Hematopoietic multipotent progenitor cell treated with erythropoietin and hydrocortisone succinate and interleukin-3 and kit ligand, for 17 days (in vitro differentiated cells): ENCODE data around the gene CRTC2.

Source experiments
- DNase-seq: peaks from one replicate; pipeline ENCODE4 v3.0.0-alpha.2; 2015; ENCODE audit warnings: low spot score

Gene CRTC2

GRCh38 chr1:153945795-153946621, 12.4 kb downstream of the CRTC2 start:
- peak; percentile 56 for DNase-seq

- no peak for DNase-seq
These were observed 13.1 kb downstream of the CRTC2 start for GRCh38 chr1:153945131-153945794.

DNA sequence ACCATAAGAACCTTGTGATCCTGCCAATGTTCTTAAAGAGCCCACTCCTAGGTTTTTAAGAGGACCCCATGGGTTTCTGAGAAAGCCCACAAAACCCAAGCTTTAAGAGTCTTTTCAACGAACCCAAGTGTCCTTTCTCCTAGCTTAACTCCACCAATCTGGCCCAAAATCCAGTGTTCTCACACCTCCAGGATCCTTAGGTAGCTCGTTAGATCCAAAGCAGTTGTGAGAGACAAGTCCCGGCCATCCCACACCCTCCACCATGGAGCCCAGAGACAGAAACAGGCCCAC, 13.6 kb downstream of the CRTC2 start:
- no peak for DNase-seq

DNA sequence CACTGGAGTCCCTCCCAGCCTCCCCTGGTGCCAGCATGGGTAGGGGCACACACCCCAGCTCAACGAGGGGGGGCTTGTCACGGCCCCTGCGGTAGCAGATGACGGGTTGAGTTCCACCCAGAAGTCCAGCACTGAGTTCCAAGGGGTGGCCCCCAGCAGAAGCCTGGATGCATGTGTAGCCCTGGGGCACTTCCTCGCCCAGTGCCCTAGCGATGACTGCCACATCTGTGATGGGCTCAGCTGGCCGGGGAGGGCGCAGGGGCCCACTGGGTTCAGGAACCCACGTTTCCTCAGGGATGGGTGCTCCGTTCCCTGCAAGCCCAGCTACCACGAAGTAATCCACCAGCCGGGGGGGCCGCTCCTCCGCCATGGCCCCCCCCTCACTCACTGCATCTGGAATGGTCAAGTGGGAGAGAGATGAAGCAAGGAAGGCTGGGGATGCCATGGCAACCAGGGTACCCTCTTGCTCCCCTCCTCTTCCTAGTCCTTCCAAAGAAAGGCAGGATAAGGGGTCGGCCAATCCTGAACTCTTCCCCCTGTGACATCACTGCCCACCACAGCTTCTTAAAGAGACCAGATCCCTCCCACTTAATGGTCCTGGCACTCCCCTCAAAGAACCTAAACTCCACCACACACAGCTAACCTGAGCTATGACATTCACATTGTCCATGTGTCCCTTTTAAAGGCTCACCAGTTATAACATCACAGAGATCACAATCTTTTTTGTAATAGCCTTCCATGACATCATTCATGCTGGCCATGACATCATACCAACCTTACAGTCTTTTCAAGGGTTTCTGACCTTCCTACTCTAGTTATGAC, 14.2 kb downstream of the CRTC2 start:
- no peak for DNase-seq

- no peak for DNase-seq
These were observed 15.5 kb downstream of the CRTC2 start for GRCh38 chr1:153942766-153943549.

DNA sequence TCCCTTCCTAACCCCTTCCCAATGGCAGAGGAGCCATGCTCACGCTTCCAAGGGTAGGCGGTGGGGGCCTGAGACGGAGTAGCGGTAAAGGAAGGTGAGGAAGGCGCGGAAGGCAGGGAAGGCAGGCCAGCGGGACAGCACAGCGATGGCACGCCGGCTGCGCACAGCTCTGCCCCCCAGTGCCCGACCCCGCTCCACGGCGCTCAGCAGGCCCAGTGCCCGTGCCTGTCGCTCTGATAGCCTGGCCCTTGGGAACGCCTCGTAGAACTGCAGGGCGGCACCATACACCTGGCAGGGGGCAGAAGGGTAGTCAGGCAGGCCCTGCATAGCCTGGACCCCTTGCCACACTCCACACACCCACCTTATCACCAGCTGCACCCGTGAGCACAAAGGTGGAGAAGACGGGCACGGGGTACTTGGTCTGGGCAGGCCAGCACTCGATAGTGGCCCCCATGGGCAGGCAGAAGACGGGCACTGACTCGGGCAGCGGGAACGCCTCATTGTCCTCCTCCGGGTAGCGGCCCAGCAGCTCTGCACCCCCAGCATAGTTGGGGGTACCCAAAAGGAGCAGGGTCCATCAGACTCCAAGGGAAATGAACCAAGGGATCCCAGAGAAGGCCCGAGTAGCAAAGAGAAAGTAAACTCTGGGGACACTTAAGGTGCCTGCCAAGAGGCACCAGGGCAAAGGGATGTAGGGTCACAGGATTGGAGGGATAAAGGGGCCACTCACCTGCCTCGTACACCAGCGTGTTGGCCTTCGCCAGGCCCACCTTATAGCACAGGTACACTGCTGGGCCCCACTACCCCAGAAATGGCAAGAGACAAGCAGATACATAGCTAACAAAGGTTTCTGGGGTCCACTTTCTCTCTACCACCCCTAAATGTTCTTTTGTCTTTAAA, 16.3 kb downstream of the CRTC2 start:
- DNase-seq, result no peak

GRCh38 chr1:153940756-153941155, 17.7 kb downstream of the CRTC2 start:
- DNase-seq, result no peak

GRCh38 chr1:153939476-153939875, 18.9 kb downstream of the CRTC2 start:
- no peak for DNase-seq

GRCh38 chr1:153938996-153939395, 19.4 kb downstream of the CRTC2 start:
- DNase-seq, result no peak

GRCh38 chr1:153937331-153937730, 21.1 kb downstream of the CRTC2 start:
- no peak for DNase-seq

- DNase-seq, result no peak
These were observed 22.2 kb downstream of the CRTC2 start for GRCh38 chr1:153936011-153936802.

DNA sequence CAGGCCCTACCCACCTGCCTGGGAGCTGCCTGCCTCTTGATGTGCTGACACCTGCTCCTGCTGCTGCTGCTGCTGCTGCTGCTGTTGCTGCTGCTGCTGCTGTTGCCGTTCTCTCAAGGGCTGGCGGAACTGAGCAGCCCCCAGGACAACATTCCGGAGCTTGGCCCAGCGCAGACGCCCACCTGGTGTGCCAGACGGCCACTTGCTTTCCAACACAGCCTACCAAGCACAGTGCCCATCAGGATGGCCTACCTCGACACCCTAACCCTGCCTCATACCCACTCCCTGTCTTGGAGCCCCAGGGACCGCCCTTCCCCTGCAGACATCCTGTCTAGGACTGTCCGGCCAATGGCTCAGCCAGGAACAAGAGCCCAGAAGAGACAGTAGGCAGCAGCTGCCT, 23.7 kb downstream of the CRTC2 start:
- DNase-seq, result no peak

GRCh38 chr1:153933955-153934354, 24.5 kb downstream of the CRTC2 start:
- DNase-seq, result no peak

- DNase-seq, result no peak
These were observed 25.0 kb downstream of the CRTC2 start for GRCh38 chr1:153933430-153933829.

GRCh38 chr1:153932156-153933131, 26.0 kb downstream of the CRTC2 start:
- DNase-seq, result no peak

DNA sequence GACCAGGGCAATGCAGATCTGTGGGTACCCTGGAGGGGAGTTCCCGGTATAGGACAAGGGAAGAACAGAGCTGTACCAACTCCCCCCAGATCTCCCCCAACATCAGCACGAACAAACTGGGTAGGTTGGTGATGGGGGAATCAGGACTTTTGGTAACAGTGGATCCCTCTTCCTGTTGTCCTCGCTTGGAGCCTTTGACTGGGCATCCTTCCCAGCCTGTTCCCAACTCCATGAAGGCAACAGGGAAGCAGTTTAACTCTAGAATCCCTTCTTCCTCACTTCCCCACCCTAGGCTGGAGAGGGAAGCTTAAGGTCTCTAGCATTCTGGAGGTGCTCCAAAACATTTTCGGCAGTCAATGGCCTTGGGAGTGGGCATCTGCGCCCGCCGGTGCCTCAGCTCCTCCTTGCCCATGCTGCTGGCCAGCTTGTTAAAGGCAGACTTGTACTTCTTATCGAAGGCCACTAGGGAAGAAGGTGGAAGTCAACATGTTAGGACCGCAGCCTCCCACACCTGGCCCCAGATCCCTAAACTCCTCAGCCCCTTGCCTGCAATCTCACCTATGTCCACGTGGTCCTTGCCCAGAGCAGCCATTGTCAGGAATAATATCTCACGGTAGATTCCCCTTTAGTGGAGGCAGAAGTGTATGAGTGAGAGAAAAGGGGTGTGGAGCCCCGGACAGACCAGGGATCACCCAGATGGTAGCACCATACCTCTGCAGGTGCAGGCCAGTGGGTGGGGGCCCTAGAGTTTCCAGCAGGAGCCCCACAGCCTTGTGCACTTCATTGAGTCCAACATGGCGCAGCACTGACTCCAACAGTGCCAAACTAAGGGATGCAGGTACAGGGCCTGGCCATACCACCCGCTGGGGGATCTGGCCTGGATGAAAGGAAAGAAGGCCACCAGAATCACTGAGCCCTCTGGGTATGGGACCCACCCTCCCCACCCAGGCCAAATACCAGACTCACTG, 28.1 kb downstream of the CRTC2 start:
- no peak for DNase-seq

DNA sequence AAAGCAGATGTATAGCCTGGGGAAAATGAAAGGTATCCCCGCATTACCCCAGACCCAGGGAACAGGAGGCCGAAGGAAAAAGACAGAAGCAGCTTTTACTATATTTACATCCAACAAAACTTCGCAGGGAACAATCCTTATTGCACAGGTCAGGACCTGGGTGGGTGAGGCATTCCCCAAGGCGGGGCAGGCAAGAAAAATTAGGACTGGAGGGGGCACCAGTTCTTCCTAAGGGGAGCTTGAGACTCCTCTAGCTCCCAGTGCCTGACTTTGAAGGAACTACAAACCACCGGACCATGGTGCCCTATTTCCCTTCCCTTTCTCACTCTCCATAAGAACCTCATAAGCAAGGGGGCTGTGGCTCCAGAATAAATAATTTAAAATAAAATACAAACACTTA, 29.0 kb downstream of the CRTC2 start:
- DNase-seq, result no peak

- no peak for DNase-seq
These were observed 29.5 kb downstream of the CRTC2 start for GRCh38 chr1:153928791-153929341.
